GM18870 (cell line): ENCODE results near the gene UPK3B.
"Not testable (repeated sequence)": the region's sequence is repeated elsewhere in the genome, so short reads cannot be mapped to it uniquely, and the experiment has no call there.

ENCODE experiments used
- ATAC-seq: cut with Tn5 transposase; IDR thresholded peaks from one replicate; pipeline ENCODE4 v1.9.1; 2021; ENCODE audit warnings: moderate library complexity; ENCODE audit not compliant: unreplicated experiment

Gene UPK3B

GRCh38 chr7:76512941-76513816 lies 2.8 kb downstream of the UPK3B start:
- ATAC-seq, result no peak

DNA sequence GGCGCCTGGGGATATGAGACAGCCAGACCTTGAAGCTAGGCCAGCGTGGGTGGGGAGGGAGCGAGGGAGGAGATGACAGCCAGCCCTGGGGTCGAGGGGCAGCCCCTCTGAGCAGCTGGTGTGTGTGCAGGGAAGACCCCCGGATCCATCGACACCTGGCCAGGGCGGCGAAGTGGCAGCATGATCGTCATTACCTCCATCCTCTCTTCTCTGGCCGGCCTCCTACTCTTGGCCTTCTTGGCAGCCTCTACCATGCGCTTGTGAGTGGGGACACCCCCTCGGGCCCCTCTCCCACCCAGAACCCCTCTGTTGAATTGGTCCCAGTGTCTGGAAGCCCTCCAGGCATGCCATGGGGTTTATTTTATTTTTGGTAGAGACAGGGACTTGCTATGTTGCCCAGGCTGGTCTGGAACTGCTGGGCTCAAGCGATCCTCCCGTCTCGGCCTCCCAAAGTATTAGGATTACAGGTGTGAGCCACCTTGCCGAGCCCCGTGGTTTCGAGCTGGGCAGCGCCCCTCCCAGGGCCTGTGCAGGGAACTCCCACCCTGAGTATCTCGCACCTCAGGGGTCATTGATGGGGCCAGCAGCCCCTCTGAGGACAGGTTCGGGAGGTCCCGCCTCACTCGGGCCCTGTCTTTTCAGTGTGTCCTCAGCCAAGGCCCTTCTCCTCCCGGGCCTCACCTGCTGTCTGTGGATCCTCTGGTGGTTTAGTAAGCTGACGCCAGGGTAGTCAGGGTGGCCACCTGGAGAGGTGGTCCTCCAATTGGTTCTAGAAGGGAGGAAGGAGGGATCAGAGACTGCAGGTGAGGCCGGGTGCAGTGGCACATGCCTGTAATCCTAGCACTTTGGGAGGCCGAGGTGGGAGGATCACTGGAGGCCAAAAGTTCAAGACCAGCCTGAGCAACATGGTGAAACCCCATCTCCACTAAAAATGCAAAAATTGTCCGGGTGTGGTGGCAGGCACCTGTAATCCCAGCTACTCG lies 3.8 kb downstream of the UPK3B start:
- ATAC-seq, result no peak

DNA sequence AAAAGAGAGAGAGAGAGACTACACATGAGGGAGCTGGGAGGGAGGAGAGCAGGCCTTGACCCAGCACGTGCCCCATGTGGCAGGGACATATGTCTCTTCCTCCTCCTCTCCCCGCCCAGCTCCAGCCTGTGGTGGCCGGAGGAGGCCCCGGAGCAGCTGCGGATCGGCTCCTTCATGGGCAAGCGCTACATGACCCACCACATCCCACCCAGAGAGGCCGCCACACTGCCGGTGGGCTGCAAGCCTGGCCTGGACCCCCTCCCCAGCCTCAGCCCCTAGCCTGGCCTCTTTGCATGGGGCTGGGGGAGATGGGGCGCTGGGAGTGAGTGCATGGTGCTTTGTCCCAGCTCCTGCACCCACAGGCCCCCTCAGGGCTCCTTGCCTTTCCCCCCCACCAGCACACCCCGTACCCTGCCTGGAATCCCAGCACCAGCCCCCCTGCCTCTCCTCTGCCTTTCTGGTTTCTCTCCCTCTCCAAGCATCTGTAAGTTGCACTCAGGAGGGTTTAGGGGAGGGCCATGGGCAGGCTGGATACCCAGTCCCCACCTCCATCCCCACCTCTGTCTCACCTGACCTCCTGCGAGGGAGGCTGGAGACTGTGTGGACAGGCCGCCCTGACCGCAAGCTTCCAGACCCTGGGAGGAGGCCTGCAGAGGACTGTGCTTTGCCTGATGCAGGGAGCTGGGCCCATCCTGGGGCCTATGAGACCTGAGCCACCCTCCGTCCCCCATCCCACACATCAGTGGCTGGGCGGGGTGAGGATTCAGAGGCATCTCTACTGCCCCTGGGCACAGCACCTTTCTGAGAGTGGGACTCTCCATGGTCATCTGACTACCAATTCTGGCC lies 4.8 kb downstream of the UPK3B start:
- ATAC-seq, result no peak

GRCh38 chr7:76515999-76516443 lies 5.7 kb downstream of the UPK3B start:
- no peak for ATAC-seq

DNA sequence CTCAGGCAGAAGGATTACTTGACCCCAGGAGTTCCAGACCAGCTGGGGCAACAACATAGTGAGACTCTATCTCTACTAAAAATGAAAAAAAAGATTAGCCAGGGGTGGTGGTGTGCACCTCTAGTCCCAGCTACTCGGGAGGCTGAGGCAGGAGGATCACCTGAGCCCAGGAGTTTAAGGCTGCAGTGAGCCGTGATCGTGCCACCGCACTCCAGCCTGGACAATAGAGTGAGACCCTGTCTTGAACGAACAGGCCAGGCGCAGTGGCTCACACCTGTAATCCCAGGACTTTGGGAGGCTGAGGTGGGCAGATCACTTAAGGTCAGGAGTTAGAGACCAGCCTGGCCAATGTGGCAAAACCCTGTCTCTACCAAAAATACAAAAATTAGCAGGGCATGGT lies 6.6 kb downstream of the UPK3B start:
- ATAC-seq, result not testable (repeated sequence)

GRCh38 chr7:76526183-76526582 lies 15.8 kb downstream of the UPK3B start:
- not testable (repeated sequence) for ATAC-seq

GRCh38 chr7:76531643-76532042 lies 21.3 kb downstream of the UPK3B start:
- not testable (repeated sequence) for ATAC-seq

DNA sequence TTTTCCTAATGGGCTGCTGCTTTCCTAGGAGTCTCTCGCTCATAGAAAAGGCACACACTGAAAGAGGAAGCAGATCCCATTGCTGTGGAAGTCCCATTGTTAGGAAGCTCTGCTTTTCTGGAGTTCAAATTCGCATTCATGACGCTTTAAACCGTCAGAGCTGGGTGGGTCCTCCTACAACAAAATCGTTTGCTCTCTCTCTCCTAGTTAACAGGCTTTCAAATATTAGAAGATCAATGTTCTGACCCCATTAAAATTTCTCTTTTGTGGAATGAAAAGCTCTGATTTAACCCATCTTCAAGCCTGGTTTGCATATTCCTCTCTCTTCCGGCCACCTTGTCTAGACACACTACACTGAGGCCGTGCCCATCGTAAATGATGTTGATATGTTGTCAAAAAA lies 32.8 kb downstream of the UPK3B start, which contains the start of gene SPDYE16:
Gene SPDYE16 (minus strand): TSS at position 101 of the 400 bp plus-strand sequence. CDS start 1,838 bp downstream, outside the sequence.
- ATAC-seq, result not testable (repeated sequence)

GRCh38 chr7:76549025-76549854 lies 38.9 kb downstream of the UPK3B start:
- ATAC-seq, result peak; percentile 98

DNA sequence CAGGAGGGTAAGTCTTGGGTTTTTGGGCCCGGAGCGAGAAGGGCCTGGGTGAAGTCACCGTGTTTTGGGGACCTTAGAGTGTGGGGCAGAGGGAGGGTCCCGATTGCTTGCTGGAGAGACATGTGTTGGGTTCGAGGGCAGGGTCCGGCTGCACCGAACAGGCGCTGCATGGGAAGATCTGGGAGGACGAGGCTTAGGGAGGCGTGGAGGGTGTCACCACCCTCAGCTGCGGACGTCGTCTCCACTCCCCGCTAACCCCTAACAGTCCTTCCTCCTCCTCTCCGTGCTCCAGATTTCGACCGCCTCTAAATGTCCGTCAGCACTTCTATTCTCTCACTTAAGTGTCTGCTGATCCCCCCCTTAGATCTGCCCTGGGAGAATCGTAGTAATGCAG lies 39.5 kb downstream of the UPK3B start:
- ATAC-seq, result not testable (repeated sequence)

DNA sequence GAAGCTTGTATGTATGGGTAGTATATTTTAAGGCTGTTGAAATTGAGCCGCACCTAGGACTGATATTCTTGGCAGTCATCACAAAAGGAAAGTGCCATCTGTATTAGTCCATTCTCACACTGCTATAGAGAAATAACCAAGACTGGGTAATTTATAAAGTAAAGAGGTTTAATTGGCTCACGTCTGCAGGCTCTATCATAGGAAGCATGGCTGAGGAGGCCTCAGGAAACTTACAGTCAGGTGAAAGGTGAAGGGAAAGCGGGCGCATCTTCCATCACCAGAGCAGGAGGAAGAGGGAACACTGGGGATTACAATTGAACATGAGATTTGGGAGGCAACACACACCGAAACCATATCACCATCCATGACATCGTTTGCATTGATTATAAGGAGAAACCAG lies 41.6 kb downstream of the UPK3B start:
- not testable (repeated sequence) for ATAC-seq

GRCh38 chr7:76559685-76560084 lies 49.3 kb downstream of the UPK3B start:
- ATAC-seq, result not testable (repeated sequence)

- ATAC-seq, result not testable (repeated sequence)
Measured at GRCh38 chr7:76560157-76560556, 49.8 kb downstream of the UPK3B start.

- ATAC-seq, result not testable (repeated sequence)
Measured at GRCh38 chr7:76561342-76561741, 51.0 kb downstream of the UPK3B start.

- not testable (repeated sequence) for ATAC-seq
Measured at GRCh38 chr7:76565001-76565400, 54.6 kb downstream of the UPK3B start.
